ENCODE data around the gene ATP10B.

The ATP10B gene

DNA sequence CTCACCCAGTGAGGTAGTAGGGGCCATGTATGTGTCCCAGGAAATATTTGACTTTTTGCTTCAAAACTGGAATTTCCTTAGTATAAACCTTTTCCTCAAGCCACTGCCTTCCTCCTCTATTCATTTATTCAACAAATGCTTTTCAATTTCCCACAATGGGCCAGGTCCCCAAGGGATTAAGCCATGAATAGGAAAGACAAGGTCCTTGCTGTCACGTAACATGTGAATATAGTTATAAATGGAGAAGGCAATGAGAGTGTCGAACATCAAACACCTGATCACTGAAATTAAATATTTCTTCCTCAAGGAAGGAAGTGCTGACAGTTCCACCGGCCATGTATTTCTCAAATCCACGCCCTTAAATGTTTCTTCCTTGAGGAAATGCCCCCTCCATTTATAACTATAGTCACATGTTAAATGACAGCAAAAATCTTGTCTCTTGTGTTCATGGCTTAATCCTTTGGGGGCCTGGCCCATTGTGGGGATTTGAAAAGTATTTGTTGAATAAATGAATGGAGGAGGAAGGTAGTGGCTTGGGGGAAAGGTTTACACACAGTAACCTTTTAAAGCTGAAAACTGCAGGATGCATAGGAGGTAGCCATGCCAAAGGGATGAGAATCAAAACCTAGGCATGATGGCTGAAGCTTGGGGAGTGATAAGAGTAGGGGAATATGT, 284.8 kb downstream of the ATP10B start:
- in situ Hi-C loops (cut with HindIII; ENCODE audit: low pct_unique_long_range_greater_than_20kb, low sequenced_read_pairs), result no loop called here
- no peak for DNase-seq (ENCODE audit: low read depth in 1 of 2, low spot score in 1 of 2)
- no peak for TF ChIP-seq JUND (IDR thresholded peaks at IDR 0.05; ENCODE audit: low read depth)

DNA sequence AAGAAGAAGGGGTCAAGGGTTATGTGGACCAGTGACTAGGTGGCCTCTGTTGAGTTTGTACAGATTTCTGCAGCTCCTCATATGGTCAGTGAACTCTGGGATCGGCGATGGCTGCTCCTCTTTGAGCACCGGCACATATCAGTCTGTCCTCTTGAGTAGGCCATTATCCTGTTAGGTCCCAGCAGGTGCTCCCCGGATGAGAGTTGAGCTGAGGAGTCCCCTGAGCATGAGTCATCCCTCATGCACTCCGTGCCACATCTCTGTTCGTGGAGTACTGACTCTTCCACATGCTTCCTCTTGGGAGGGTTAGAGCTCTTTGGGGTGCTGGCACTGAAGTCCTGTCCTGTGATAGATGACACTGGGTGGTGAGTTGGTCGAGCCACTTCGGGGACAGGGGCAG, 286.6 kb downstream of the ATP10B start:
- no peak for DNase-seq (ENCODE audit: low read depth in 1 of 2, low spot score in 1 of 2)
- in situ Hi-C loops (cut with HindIII; ENCODE audit: low pct_unique_long_range_greater_than_20kb, low sequenced_read_pairs), result no loop called here
- TF ChIP-seq JUND (IDR thresholded peaks at IDR 0.05; ENCODE audit: low read depth), result no peak

DNA sequence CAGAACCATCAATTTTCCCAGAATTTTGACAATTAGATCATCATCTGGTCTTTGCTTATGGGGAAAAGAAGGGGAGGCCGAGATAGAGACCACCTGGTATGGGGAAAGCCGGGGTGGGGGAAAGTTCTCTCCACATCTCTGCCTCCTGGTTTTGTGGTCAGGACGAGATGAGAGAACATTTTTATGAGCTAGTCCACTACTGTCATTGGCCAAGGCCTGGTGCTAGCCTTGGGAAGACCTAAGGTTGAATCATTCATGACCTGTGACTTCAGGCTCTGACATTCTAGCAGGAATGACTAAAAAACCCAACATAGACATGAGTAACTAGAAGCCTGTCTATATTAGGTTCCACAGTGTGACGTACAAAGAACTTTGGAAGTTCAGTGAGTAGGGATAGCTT, 295.2 kb downstream of the ATP10B start:
- in situ Hi-C loops (cut with HindIII; ENCODE audit: low pct_unique_long_range_greater_than_20kb, low sequenced_read_pairs), result no loop called here
- no peak for TF ChIP-seq JUND (IDR thresholded peaks at IDR 0.05; ENCODE audit: low read depth)
- DNase-seq (ENCODE audit: low read depth in 1 of 2, low spot score in 1 of 2), result no peak

DNA sequence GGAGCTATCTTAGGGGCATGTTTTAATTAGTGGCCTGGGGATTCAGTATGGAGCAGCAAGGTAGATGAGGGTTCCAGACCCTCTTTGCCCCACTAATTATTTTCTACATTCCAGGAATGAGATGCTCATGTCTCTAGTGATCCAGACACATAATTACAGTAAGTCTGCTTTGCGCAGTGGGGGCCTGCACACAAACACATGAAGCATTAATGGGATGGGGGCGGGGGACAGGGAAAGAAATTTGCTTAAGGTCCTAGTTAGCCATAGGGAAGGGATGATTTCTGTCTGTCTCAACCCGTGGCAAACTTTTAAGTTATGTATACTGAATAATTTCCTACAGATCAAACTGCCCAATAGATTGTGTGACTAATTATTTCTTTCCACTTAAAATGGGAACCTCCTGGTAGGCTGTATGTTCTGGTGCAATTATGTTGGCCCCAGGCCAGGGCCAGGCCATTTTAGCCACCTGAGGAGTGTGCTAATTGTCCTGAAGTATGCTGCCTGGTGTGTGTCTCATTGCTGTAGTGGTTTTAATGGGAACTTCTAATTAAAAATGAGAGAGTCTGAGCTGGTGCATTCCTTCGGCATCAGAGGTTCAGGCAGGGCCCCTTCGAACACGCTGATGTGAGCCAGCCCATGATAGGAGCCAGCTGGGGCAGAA, 295.9 kb downstream of the ATP10B start:
- no peak for DNase-seq (ENCODE audit: low read depth in 1 of 2, low spot score in 1 of 2)
- TF ChIP-seq JUND (IDR thresholded peaks at IDR 0.05; ENCODE audit: low read depth), result no peak
- in situ Hi-C loops (cut with HindIII; ENCODE audit: low pct_unique_long_range_greater_than_20kb, low sequenced_read_pairs), result no loop called here

GRCh38 chr5:160555581-160555970, 296.4 kb downstream of the ATP10B start:
- in situ Hi-C loops (cut with HindIII; ENCODE audit: low pct_unique_long_range_greater_than_20kb, low sequenced_read_pairs), result no loop called here
- no peak for TF ChIP-seq JUND (IDR thresholded peaks at IDR 0.05; ENCODE audit: low read depth)
- no peak for DNase-seq (ENCODE audit: low read depth in 1 of 2, low spot score in 1 of 2)

DNA sequence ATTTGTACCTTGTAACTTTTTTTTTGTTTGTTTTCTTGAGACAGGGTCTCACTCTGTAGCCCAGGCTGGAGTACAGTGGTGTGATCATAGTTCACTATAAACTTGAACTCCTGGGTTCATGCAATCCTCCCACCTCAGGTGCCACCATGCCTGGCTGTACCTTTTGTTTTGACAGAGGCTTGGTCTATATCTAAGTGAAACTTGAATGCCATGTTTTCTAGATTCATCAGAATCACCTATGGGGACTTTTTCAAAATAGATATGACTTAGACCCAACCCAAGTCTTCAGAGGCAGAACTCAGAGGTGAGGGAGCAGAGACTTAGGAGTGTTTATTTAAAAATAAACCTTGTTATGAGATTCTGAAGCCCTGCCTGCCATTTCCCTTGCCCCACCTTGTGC, 301.9 kb downstream of the ATP10B start:
- no peak for TF ChIP-seq JUND (IDR thresholded peaks at IDR 0.05; ENCODE audit: low read depth)
- DNase-seq (ENCODE audit: low read depth in 1 of 2, low spot score in 1 of 2), result no peak
- in situ Hi-C loops (cut with HindIII; ENCODE audit: low pct_unique_long_range_greater_than_20kb, low sequenced_read_pairs), result no loop called here

DNA sequence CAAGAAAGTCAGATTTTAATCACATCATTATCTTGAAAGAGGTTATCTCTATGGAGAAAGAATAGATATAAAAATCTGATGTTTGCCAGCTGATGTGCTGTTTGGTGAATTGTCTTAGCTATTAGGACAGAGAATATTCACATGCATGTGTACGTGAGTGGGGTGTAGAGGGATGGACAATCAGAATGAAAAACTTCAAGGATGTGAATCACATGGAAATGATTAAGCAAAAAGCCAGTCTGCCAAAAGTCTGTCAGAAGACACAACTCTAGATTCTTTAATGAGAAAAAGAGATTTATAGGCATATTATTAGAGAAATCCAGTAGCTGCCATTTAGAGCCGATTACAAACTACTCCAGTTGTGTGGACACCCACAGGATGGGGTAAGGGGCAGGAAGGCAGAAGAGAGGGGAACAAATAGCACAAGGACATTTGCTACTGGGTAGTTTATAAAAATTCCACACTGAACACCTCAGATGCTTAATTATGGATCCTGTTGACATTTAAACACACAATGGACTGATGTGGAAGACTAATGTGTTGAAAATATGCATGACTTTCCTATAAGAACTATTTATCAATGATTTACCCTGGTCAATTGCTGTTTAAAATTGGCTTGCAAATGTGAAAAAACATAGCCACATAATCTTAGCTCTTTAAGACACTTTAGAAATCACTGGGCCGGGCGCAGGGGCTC, 302.9 kb downstream of the ATP10B start:
- no peak for TF ChIP-seq JUND (IDR thresholded peaks at IDR 0.05; ENCODE audit: low read depth)
- DNase-seq (ENCODE audit: low read depth in 1 of 2, low spot score in 1 of 2), result no peak
- in situ Hi-C loops (cut with HindIII; ENCODE audit: low pct_unique_long_range_greater_than_20kb, low sequenced_read_pairs), result no loop called here

DNA sequence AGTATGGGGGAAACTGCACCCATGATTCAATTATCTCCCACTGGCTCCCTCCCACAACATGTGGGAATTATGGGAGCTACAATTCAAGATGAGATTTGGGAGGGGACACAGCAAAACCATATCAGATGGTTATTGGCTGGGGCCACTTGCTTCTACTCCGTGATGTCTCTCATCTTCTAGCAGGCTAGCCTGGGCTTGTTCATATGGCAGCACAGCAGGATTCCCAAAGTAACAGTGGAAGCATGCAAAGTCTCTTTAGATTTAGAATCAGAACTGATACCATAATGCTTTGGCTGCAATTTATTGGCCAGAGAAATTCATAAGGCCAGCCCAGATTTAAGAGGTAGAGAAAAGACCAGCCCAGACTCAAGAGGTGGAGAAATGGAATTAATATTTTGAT, 304.1 kb downstream of the ATP10B start:
- no peak for DNase-seq (ENCODE audit: low read depth in 1 of 2, low spot score in 1 of 2)
- TF ChIP-seq JUND (IDR thresholded peaks at IDR 0.05; ENCODE audit: low read depth), result no peak
- in situ Hi-C loops (cut with HindIII; ENCODE audit: low pct_unique_long_range_greater_than_20kb, low sequenced_read_pairs), result no loop called here

DNA sequence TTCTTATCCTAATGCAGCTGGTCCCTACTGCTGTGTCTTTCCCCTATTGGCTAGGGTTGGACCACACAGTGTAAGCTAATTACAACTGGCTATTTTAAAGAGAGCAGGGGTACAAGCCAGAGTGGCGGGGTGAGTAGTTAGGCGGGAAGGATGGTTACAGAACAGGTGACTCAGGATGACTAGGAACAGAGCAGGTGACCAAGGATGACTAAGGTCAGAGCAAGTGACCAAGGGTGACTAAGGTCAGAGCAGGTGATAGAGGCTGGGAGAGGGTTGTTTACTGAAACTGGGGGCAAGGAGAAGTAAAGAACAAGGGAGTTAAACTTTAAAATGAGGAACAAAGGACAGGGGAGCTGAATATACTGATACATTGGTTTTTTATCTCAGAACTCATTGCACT, 304.9 kb downstream of the ATP10B start:
- in situ Hi-C loops (cut with HindIII; ENCODE audit: low pct_unique_long_range_greater_than_20kb, low sequenced_read_pairs), result no loop called here
- no peak for TF ChIP-seq JUND (IDR thresholded peaks at IDR 0.05; ENCODE audit: low read depth)
- DNase-seq (ENCODE audit: low read depth in 1 of 2, low spot score in 1 of 2), result no peak

- no peak for DNase-seq (ENCODE audit: low read depth in 1 of 2, low spot score in 1 of 2)
- TF ChIP-seq JUND (IDR thresholded peaks at IDR 0.05; ENCODE audit: low read depth), result no peak
- in situ Hi-C loops (cut with HindIII; ENCODE audit: low pct_unique_long_range_greater_than_20kb, low sequenced_read_pairs), result no loop called here
Measured at GRCh38 chr5:160545832-160546231, 306.2 kb downstream of the ATP10B start.

DNA sequence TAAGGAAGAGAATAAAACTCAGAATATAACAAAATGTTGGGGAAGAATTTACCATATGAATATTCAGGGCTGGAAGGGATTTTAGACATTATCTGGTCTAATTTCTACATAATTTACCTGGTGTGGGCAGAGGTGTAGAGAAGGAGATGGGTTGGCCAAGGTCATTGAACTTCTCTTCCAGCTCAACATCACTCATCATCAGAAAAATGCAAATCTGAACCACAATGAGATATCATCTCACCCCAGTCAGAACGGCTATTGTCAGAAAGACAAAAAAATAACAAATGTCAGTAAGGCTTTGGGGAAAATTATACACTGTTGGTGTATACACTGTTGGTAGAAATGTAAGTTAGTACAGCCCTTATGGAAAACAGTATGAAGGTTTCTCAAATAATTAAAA, 308.6 kb downstream of the ATP10B start:
- in situ Hi-C loops (cut with HindIII; ENCODE audit: low pct_unique_long_range_greater_than_20kb, low sequenced_read_pairs), result no loop called here
- DNase-seq (ENCODE audit: low read depth in 1 of 2, low spot score in 1 of 2), result no peak
- no peak for TF ChIP-seq JUND (IDR thresholded peaks at IDR 0.05; ENCODE audit: low read depth)

GRCh38 chr5:160542840-160543239, 309.2 kb downstream of the ATP10B start:
- no peak for DNase-seq (ENCODE audit: low read depth in 1 of 2, low spot score in 1 of 2)
- in situ Hi-C loops (cut with HindIII; ENCODE audit: low pct_unique_long_range_greater_than_20kb, low sequenced_read_pairs), result no loop called here
- no peak for TF ChIP-seq JUND (IDR thresholded peaks at IDR 0.05; ENCODE audit: low read depth)

DNA sequence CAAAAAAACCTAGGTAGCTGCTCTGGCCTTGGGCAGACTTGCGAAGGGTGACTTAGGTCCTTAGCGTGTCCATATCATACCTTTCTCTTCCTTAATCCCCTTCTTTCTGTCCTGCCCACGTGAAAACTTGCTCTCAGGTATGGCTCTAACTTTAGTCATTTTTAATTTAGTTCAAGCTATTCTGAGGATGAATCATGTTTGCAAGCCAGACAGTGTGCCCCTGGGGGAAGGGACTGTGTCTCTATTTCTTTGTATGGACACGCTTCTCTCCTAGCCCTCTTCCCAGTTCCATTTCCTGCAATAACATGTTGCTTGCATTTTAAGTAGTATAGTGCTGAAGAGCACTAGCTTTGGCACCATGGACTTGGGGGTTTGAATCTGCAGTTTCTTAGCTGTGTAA, 309.7 kb downstream of the ATP10B start:
- DNase-seq (ENCODE audit: low read depth in 1 of 2, low spot score in 1 of 2), result no peak
- in situ Hi-C loops (cut with HindIII; ENCODE audit: low pct_unique_long_range_greater_than_20kb, low sequenced_read_pairs), result no loop called here
- TF ChIP-seq JUND (IDR thresholded peaks at IDR 0.05; ENCODE audit: low read depth), result no peak
